PC-9 (cell line): ENCODE results near the gene UNCX. TPM values are rescaled to one million over a fixed set of nuclear protein-coding genes. Genes with fewer than 3 reads are reported as not detected.
"Not testable (repeated sequence)": the region's sequence is repeated elsewhere in the genome, so short reads cannot be mapped to it uniquely, and the experiment has no call there.

Experiments
- BruUV-seq: library from RNA; stranded (reverse); fragments of 400-500 nt; replicated peaks from 2 replicates; lab custom pipeline; 2021; lab: Mats Ljungman, UMichigan
- CTCF ChIA-PET: fragments of 300-600 bp; sonication (Branson Sonifier 250); formaldehyde crosslinking; loops from one replicate; lab custom pipeline; 2022; ENCODE audit warnings: antibody characterized with exemption; lab: Charles Lee
- POLR2A ChIA-PET: fragments of 300-600 bp; sonication (Branson Sonifier 250); formaldehyde crosslinking; loops from one replicate; lab custom pipeline; 2022; ENCODE audit warnings: antibody characterized with exemption; ENCODE audit not compliant: unreplicated experiment; lab: Charles Lee
- DNase-seq, 2 experiments: peaks; one replicate each; pipeline versions ENCODE4 v3.0.0 to v3.0.0-alpha.2; 2015 to 2022; ENCODE audit warnings: mixed read lengths in 1 of 2
- H2AFZ ChIP-seq: fragments of 200-600 bp; sonication (generic); 2 replicates; pipeline ENCODE4 v1.8.1; 2017; ENCODE audit warnings: antibody characterized with exemption
- H3F3A ChIP-seq: fragments of 200-600 bp; sonication (generic); 2 replicates; pipeline ENCODE4 v1.8.1; 2017; ENCODE audit warnings: antibody characterized with exemption, mild to moderate bottlenecking, low read depth; ENCODE audit not compliant: insufficient read depth
- H3K27ac ChIP-seq: fragments of 200-600 bp; sonication (generic); 2 replicates; pipeline ENCODE4 v1.6.1; 2016; ENCODE audit warnings: mixed run types
- H3K27me3 ChIP-seq: fragments of 200-600 bp; sonication (generic); 2 replicates; pipeline ENCODE4 v1.6.1; 2016; ENCODE audit warnings: low read depth, mixed run types; ENCODE audit not compliant: insufficient read depth
- H3K36me3 ChIP-seq: fragments of 200-600 bp; sonication (generic); 2 replicates; pipeline ENCODE4 v1.6.1; 2016; ENCODE audit warnings: low read depth, mixed run types
- H3K4me1 ChIP-seq: fragments of 200-600 bp; sonication (generic); replicated peaks from 2 replicates; pipeline ENCODE4 v1.6.1; 2016; ENCODE audit warnings: mixed run types; ENCODE audit not compliant: insufficient read depth
- H3K4me2 ChIP-seq: fragments of 200-600 bp; sonication (generic); 2 replicates; pipeline ENCODE4 v1.6.1; 2017; ENCODE audit warnings: mixed run types
- H3K4me3 ChIP-seq: fragments of 200-600 bp; sonication (generic); 2 replicates; pipeline ENCODE4 v1.6.1; 2016; ENCODE audit warnings: mixed run types
- H3K79me2 ChIP-seq: fragments of 200-600 bp; sonication (generic); 2 replicates; pipeline ENCODE4 v1.6.1; 2017; ENCODE audit warnings: low read depth, mixed run types
- H3K9me2 ChIP-seq: fragments of 200-600 bp; sonication (generic); 2 replicates; pipeline ENCODE4 v1.8.1; 2017; ENCODE audit warnings: mild to moderate bottlenecking; ENCODE audit not compliant: insufficient read depth
- H3K9me3 ChIP-seq: fragments of 200-600 bp; sonication (generic); 2 replicates; pipeline ENCODE4 v1.8.1; 2016; ENCODE audit warnings: low read depth; ENCODE audit not compliant: insufficient read depth
- H4K20me1 ChIP-seq: fragments of 200-600 bp; sonication (generic); 2 replicates; pipeline ENCODE4 v1.8.1; 2017; ENCODE audit not compliant: insufficient read depth
- CTCF ChIP-seq: fragments of 200-600 bp; sonication (generic); conservative IDR thresholded peaks from 2 replicates; pipeline ENCODE4 v1.6.1; 2017; ENCODE audit warnings: mixed run types, antibody characterized with exemption, mild to moderate bottlenecking, moderate library complexity
- EZH2 ChIP-seq: fragments of 200-600 bp; sonication (generic); IDR thresholded peaks from 2 replicates; pipeline ENCODE4 v1.8.0; 2017; ENCODE audit warnings: antibody characterized with exemption, low read depth
- intact Hi-C: fragments of 100-400 bp; cut with micrococcal nuclease; formaldehyde crosslinking; loops from one replicate; pipeline ENCODE4 v1.10.0; 2022; ENCODE audit not compliant: unreplicated experiment
- total RNA-seq: library from RNA; stranded (reverse); gene quantifications from 2 replicates; pipeline ENCODE4 v1.2.3, GENCODE V29; 2021

The UNCX gene
- total RNA-seq, 1 experiment from 2014 or later, result not detected

GRCh38 chr7:1259621-1260243 is 27.1 kb downstream of the UNCX start:
- Histone ChIP-seq H3K36me3 (no peaks in the 10 kb centered on the region), H3K27ac (no peak overlapping the region), H3K27me3 (peaks cover 94% of the 10 kb centered on the region), H3K4me2 (no peak overlapping the region), H2AFZ (no peak overlapping the region), H3F3A (no peaks in the 10 kb centered on the region), H3K9me3 (no peaks in the 10 kb centered on the region), H3K9me2 (no peaks in the 10 kb centered on the region), H3K4me1 (no peaks in the 10 kb centered on the region), H3K4me3 (no peak overlapping the region), H3K79me2 (no peaks in the 10 kb centered on the region), H4K20me1 (peaks cover 6% of the 10 kb centered on the region; the same call in 1 of the 2 replicates)
- TF ChIP-seq EZH2 (no peak), CTCF (no peak)
- DNase-seq, result no peak
- intact Hi-C loops, result no loop called here
- BruUV-seq, result no TSS peak
- POLR2A ChIA-PET, result no interaction called here
- CTCF ChIA-PET, result no interaction called here

- Histone ChIP-seq H2AFZ (no peak overlapping the region), H3K79me2 (no peaks in the 10 kb centered on the region), H3K27ac (no peak overlapping the region), H3K9me3 (no peaks in the 10 kb centered on the region), H3K36me3 (no peaks in the 10 kb centered on the region), H3K27me3 (peaks cover 96% of the 10 kb centered on the region), H3K9me2 (no peaks in the 10 kb centered on the region), H3K4me1 (no peaks in the 10 kb centered on the region), H3F3A (no peaks in the 10 kb centered on the region), H3K4me2 (no peak overlapping the region), H4K20me1 (peaks cover 6% of the 10 kb centered on the region; the same call in 1 of the 2 replicates), H3K4me3 (no peak overlapping the region)
- DNase-seq, result no peak
- TF ChIP-seq CTCF, result no peak
- ChIA-PET CTCF (no interaction called here), POLR2A (no interaction called here)
- no TSS peak for BruUV-seq
- intact Hi-C loops, result no loop called here
Observed at GRCh38 chr7:1260244-1260635, 27.6 kb downstream of the UNCX start.

GRCh38 chr7:1261036-1261435 is 28.4 kb downstream of the UNCX start:
- H3K27ac ChIP-seq, H2AFZ ChIP-seq, H3K4me2 ChIP-seq, H3K9me2 ChIP-seq, H3K4me1 ChIP-seq, POLR2A ChIA-PET, H3K36me3 ChIP-seq, H3K9me3 ChIP-seq, CTCF ChIA-PET, H3K79me2 ChIP-seq, H4K20me1 ChIP-seq, H3F3A ChIP-seq, BruUV-seq, H3K4me3 ChIP-seq, DNase-seq, intact Hi-C loops: not testable (repeated sequence)
- H3K27me3 ChIP-seq, result peaks cover 94% of the 10 kb centered on the region

- Histone ChIP-seq H3K4me2 (no peak overlapping the region), H3K4me1 (no peaks in the 10 kb centered on the region), H4K20me1 (no peaks in the 10 kb centered on the region; the same call in 1 of the 2 replicates), H3K27me3 (peaks cover 94% of the 10 kb centered on the region), H2AFZ (no peak overlapping the region), H3K27ac (no peak overlapping the region), H3K9me2 (no peaks in the 10 kb centered on the region), H3K36me3 (no peaks in the 10 kb centered on the region), H3K79me2 (no peaks in the 10 kb centered on the region), H3F3A (no peaks in the 10 kb centered on the region), H3K9me3 (no peaks in the 10 kb centered on the region), H3K4me3 (no peak overlapping the region)
- TF ChIP-seq CTCF, result no peak
- TF ChIP-seq EZH2, result no peak
- no TSS peak for BruUV-seq
- ChIA-PET CTCF (interaction anchor here (0.6 kb wide), 2 partner anchors 37 to 140 kb away, joined by 3 to 6 read pairs; no protein-coding TSS in a partner anchor), POLR2A (no interaction called here)
- no peak for DNase-seq
- intact Hi-C loops, result no loop called here
Observed at GRCh38 chr7:1262441-1262840, 29.8 kb downstream of the UNCX start.
